Activated naive CD8-positive, alpha-beta T cell treated with anti-CD3 and anti-CD28 coated beads, Interleukin-2, amount 10 ng/mL, durations not matched to agents 7 days and 5 days (primary cell): ENCODE results near the gene DDX3Y. TPM values are rescaled to one million over a fixed set of nuclear protein-coding genes. Genes with fewer than 3 reads are reported as not detected.
A peak's percentile ranks its signal among the peaks of the same experiment; 100 is the strongest.

Experiments used
- ATAC-seq: fragments of 150-1000 bp; cut with Tn5 transposase; one replicate; pipeline ENCODE4 v1.10.0; 2021; ENCODE audit warnings: low read depth, moderate library complexity
- POLR2A ChIA-PET: fragments of 350-600 bp; sonication (Branson Sonifier 250); formaldehyde crosslinking; loops from one replicate; lab custom pipeline; 2021; ENCODE audit warnings: antibody characterized with exemption; lab: Charles Lee
- DNase-seq: peaks from one replicate; pipeline ENCODE4 v3.0.0; 2021
- H3K27ac Mint-ChIP-seq: one replicate; pipeline ENCODE4 v1.8.0; 2022; ENCODE audit warnings: mild to moderate bottlenecking, mixed read lengths
- H3K27me3 Mint-ChIP-seq: one replicate; pipeline ENCODE4 v1.8.0; 2022; ENCODE audit warnings: mild to moderate bottlenecking, moderate library complexity, mixed read lengths
- H3K36me3 Mint-ChIP-seq: one replicate; pipeline ENCODE4 v1.8.0; 2021; ENCODE audit warnings: mild to moderate bottlenecking, mixed read lengths
- H3K4me1 Mint-ChIP-seq: one replicate; pipeline ENCODE4 v1.8.0; 2021; ENCODE audit warnings: mixed read lengths
- H3K4me3 Mint-ChIP-seq: one replicate; pipeline ENCODE4 v1.8.0; 2022; ENCODE audit warnings: mild to moderate bottlenecking, moderate library complexity, mixed read lengths
- H3K9me3 Mint-ChIP-seq: one replicate; pipeline ENCODE4 v1.8.0; 2021; ENCODE audit warnings: mixed read lengths
- total RNA-seq, 2 experiments: library from RNA; stranded (reverse); gene quantifications; one replicate each; pipeline ENCODE4 v1.2.3, GENCODE V29; 2021

The DDX3Y gene
- 100 to 1,000 TPM; 104 to 111 TPM for total RNA-seq

DNA sequence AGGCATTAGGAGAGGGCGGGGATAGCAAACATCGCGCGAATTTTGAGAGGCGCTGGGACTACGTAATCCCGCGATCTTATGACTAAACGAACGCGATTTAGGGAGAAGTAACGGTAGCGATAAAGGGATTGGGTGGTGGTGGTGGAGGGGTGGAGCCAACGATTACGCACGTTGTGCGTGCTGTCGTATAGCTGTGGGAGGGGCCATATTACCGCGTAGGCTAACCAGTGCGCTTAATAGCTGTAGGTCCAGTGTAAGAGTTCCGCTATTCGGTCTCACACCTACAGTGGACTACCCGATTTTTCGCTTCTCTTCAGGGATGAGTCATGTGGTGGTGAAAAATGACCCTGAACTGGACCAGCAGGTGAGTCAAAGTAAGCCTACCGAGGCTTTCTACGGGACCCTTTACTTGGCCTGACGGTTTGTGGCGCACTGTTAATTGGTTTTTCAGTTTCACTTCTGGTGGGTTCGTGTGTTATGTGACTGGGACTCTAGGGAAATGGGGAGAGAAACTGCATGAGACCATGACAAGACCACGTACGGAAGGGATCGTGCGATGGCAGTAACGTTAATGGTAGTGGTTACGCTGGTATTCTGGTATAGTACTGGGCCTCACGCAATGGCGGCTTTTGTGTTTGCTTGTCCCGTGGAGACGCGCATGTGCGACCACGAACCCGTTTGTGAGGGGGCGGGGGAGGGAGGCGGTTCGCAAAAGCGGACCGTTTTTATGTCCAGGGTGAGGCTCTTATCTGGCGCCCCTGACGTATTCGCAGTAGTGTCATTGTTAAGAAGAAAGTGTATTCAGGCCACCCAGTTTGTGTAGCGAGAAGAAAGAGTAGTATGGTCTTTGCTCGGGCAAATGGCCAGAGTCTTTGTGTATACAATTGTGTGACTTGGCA is at the start of gene DDX3Y:
Gene DDX3Y, plus strand, starts transcription at position 251 of the 899 bp plus-strand sequence. Its CDS starts 69 bp downstream, at position 320.
- no peaks in the 10 kb centered on the region for H3K9me3 Mint-ChIP-seq
- DNase-seq (peak; percentile 73), ATAC-seq (peak; percentile 86)
- peaks cover 7% of the 10 kb centered on the region for H3K36me3 Mint-ChIP-seq
- POLR2A ChIA-PET = interaction anchor here (1.0 to 1.3 kb wide), 3 partner anchors 243 to 799 kb away, joined by 3 to 6 read pairs (median 4); partner anchors contain the start of genes TMSB4Y and UTY
- H3K27me3 Mint-ChIP-seq = no peaks in the 10 kb centered on the region
- H3K27ac Mint-ChIP-seq = peak within 1 kb of the TSS; percentile 100
- peaks cover 13% of the 10 kb centered on the region for H3K4me1 Mint-ChIP-seq
- H3K4me3 Mint-ChIP-seq = peak within 1 kb of the TSS; percentile 99

GRCh38 chrY:12855791-12856275 is 48.8 kb upstream of the DDX3Y start:
- ATAC-seq = no peak
- Mint-ChIP-seq H3K4me1 (no peaks in the 10 kb centered on the region), H3K36me3 (peaks cover 17% of the 10 kb centered on the region), H3K27me3 (no peaks in the 10 kb centered on the region), H3K27ac (no peak overlapping the region), H3K4me3 (no peak overlapping the region), H3K9me3 (no peaks in the 10 kb centered on the region)
- POLR2A ChIA-PET = no interaction called here
- no peak for DNase-seq

- Mint-ChIP-seq H3K9me3 (no peaks in the 10 kb centered on the region), H3K4me1 (no peaks in the 10 kb centered on the region), H3K36me3 (peaks cover 3% of the 10 kb centered on the region), H3K27me3 (no peaks in the 10 kb centered on the region), H3K4me3 (no peak overlapping the region), H3K27ac (no peak overlapping the region)
- ATAC-seq (no peak), DNase-seq (no peak)
- POLR2A ChIA-PET = interaction anchor here (0.7 kb wide), 1 partner anchor 98 kb away, joined by 3 read pairs; no protein-coding TSS in a partner anchor
Measured at GRCh38 chrY:12867960-12868359, 36.7 kb upstream of the DDX3Y start.

DNA sequence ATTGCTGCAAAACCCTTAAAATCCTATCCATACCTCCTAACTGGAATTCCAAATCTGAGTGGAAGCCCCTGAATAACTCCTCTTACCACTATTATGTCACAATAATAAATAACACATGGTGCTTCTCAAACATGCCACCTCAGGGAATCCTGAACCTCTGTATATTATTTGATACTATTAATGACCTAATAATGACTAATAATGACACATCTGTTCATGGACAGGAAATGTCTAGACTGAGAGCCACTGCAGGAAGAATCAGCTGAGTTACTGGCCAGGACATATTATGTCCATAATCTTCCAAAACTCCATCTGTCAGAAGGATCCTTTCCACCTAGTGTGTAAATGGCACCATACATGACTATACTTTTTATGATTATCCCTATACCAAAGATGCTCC is 7.7 kb upstream of the DDX3Y start:
- Mint-ChIP-seq H3K9me3 (no peaks in the 10 kb centered on the region), H3K27me3 (peaks cover 2% of the 10 kb centered on the region), H3K4me1 (no peaks in the 10 kb centered on the region), H3K36me3 (no peaks in the 10 kb centered on the region), H3K27ac (no peak overlapping the region), H3K4me3 (no peak overlapping the region)
- DNase-seq = no peak
- POLR2A ChIA-PET = no interaction called here
- ATAC-seq = no peak

DNA sequence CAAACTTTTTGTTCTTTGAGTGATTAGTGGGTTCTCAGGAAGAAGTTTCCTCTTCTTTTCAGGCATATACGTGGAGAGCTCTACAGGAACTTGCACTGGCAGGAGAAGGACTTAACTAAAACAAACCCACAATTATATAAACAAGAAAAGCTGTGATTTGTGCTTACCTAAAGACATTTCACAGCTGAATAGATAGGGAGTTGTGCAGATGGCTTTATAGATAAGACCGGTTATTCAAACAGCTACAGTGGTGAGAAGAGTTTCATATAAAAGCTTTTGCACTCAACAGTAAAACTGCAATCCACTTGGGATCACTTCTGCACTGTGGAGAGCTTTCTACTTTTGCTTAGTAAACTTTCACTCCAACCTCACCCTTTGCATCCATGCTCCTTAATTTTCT is 6.1 kb upstream of the DDX3Y start:
- DNase-seq = no peak
- no peaks in the 10 kb centered on the region for H3K36me3 Mint-ChIP-seq
- H3K4me3 Mint-ChIP-seq = no peak overlapping the region
- no peaks in the 10 kb centered on the region for H3K4me1 Mint-ChIP-seq
- ATAC-seq = no peak
- POLR2A ChIA-PET = no interaction called here
- no peak overlapping the region for H3K27ac Mint-ChIP-seq
- H3K9me3 Mint-ChIP-seq = no peaks in the 10 kb centered on the region
- H3K27me3 Mint-ChIP-seq = peaks cover 2% of the 10 kb centered on the region

GRCh38 chrY:12905517-12905872 is 827 bp downstream of the DDX3Y start:
- POLR2A ChIA-PET = interaction anchor here (0.5 kb wide), 1 partner anchor 262 kb away, joined by 4 read pairs; no protein-coding TSS in a partner anchor
- no peaks in the 10 kb centered on the region for H3K27me3 Mint-ChIP-seq
- H3K4me3 Mint-ChIP-seq = peak overlapping the region; percentile 99
- no peaks in the 10 kb centered on the region for H3K9me3 Mint-ChIP-seq
- peak overlapping the region; percentile 100 for H3K27ac Mint-ChIP-seq
- peaks cover 17% of the 10 kb centered on the region for H3K4me1 Mint-ChIP-seq
- DNase-seq (peak; percentile 67), ATAC-seq (peak; percentile 67)
- peaks cover 14% of the 10 kb centered on the region for H3K36me3 Mint-ChIP-seq

DNA sequence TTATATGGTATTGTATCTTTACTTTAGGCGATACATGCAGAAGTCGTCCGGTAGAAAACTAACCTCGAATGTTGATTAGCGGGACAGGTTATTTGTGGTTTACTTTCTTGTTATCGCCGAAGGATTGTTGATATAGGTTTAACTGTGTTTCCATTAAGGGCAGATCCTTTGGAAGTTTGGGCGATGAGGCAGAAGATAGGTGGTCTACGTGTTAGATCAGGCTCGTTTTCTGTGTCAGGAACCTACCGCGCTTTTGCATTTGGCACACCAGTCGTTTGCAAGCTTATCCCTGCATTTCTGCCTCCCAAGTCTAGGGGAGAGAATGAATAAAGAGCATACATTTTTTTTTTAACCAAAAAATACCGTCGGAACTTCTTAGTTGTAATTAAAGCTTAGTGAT is 1.2 kb downstream of the DDX3Y start:
- POLR2A ChIA-PET = interaction anchor here (0.5 kb wide), 1 partner anchor 261 kb away, joined by 4 read pairs; no protein-coding TSS in a partner anchor
- ATAC-seq (no peak), DNase-seq (no peak)
- Mint-ChIP-seq H3K27ac (peak overlapping the region; percentile 100), H3K36me3 (peaks cover 16% of the 10 kb centered on the region), H3K27me3 (no peaks in the 10 kb centered on the region), H3K4me1 (peaks cover 17% of the 10 kb centered on the region), H3K9me3 (no peaks in the 10 kb centered on the region), H3K4me3 (peak overlapping the region; percentile 99)

GRCh38 chrY:12913541-12913940 is 8.9 kb downstream of the DDX3Y start:
- Mint-ChIP-seq H3K27ac (no peak overlapping the region), H3K9me3 (no peaks in the 10 kb centered on the region), H3K27me3 (no peaks in the 10 kb centered on the region), H3K4me1 (peaks cover 9% of the 10 kb centered on the region), H3K36me3 (peaks cover 32% of the 10 kb centered on the region), H3K4me3 (no peak overlapping the region)
- ATAC-seq (no peak), DNase-seq (no peak)
- POLR2A ChIA-PET = no interaction called here

DNA sequence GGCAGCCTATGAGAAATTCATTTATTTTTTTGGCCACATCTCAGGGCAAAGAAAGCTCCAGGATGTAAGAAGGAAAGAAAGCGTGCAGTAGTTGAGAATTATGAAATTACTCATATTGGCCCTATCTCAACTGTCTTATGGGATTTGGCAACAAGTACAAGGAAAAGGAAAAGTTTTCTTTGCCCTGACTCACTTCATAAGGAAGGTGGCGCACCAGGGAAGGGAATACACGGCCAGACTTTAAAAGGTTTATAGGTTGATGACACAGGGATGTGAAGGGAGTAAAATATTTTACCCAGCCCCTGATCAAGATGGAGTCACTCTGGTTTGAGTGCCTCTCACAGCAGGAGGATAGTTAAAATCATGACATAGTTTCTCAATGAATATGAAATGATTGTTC is 23.4 kb downstream of the DDX3Y start:
- Mint-ChIP-seq H3K9me3 (no peaks in the 10 kb centered on the region), H3K4me3 (no peak overlapping the region), H3K4me1 (no peaks in the 10 kb centered on the region), H3K27ac (no peak overlapping the region), H3K27me3 (no peaks in the 10 kb centered on the region), H3K36me3 (no peaks in the 10 kb centered on the region)
- DNase-seq (no peak), ATAC-seq (no peak)
- POLR2A ChIA-PET = no interaction called here

DNA sequence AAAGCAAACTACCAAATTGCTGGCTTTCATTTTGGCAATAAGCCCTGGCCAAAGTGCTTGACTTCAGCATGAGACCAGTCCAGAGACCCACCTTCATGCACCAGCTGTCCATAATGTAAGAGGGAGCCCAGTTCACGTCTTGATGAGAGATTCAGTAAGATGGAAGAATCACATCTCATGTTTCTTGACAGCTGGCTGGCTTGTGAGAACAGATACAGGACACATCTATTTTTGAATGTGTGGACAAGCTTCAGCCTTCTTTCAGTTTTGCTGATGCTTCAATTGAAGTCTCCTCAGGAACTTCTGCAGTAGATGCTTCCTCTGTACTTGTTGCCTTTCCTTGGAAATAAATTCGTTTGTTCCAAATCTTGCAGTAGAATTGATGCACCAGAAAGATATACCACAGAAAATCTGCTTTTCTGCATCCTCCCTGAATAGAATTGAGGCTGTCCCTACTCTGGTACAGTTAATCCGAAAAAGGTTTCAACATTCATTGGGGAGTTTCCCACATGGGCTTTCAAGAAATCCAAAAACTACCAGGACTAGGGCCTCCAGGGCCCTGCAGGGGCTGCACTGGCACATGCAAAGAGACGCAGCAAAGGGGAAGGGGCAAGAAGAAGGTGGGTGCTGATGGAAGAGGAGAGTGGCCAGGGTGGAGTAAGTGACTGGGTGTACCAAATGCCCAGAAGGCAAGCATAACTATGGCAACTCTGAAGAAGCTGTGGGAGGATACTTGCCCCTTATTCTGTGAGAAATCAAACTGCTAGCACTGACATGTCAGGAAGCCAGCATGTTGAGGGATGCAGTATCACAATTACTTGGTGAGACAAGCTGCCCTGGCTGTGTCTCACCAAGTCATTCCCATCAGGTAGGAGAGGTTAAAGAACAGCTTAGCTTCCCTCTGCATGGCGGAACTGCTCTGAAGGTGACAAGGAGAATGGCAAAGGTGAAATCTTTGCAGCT is 37.3 kb downstream of the DDX3Y start:
- no peak for ATAC-seq
- H3K4me1 Mint-ChIP-seq = no peaks in the 10 kb centered on the region
- DNase-seq = no peak
- no peaks in the 10 kb centered on the region for H3K36me3 Mint-ChIP-seq
- H3K4me3 Mint-ChIP-seq = no peak overlapping the region
- no peaks in the 10 kb centered on the region for H3K9me3 Mint-ChIP-seq
- H3K27ac Mint-ChIP-seq = no peak overlapping the region
- no peaks in the 10 kb centered on the region for H3K27me3 Mint-ChIP-seq
- POLR2A ChIA-PET = no interaction called here

Other genes with a start within 250 kb of the DDX3Y start
- 10 to 100 TPM; 33.2 to 36.0 TPM for gene USP9Y, start 203.6 kb upstream of the DDX3Y start, total RNA-seq